Testis (tissue), 3 donors: Measurements from ENCODE around the gene MBP. TPM values are rescaled to one million over a fixed set of nuclear protein-coding genes. Genes with fewer than 3 reads are reported as not detected.
A peak's percentile ranks its signal among the peaks of the same experiment; 100 is the strongest.

ENCODE experiments used
- DNase-seq: peaks from one replicate; pipeline ENCODE4 v3.0.0-alpha.2; 2019
- H3K27ac ChIP-seq, 2 donors: fragments of 200-600 bp; sonication (generic); one replicate each; pipeline ENCODE4 v1.5.1; 2019
- H3K27me3 ChIP-seq: fragments of 200-600 bp; sonication (generic); one replicate; pipeline ENCODE4 v1.5.1; 2019
- H3K36me3 ChIP-seq: fragments of 200-600 bp; sonication (generic); one replicate; pipeline ENCODE4 v1.5.1; 2017; ENCODE audit warnings: low read depth; ENCODE audit errors: missing control alignments
- H3K4me1 ChIP-seq: fragments of 200-600 bp; sonication (generic); one replicate; pipeline ENCODE4 v1.5.1; 2019
- H3K4me3 ChIP-seq, 2 donors: fragments of 200-600 bp; sonication (generic); one replicate each; pipeline ENCODE4 v1.5.1; 2017 to 2019
- H3K9me3 ChIP-seq: fragments of 200-600 bp; sonication (generic); one replicate; pipeline ENCODE4 v1.5.1; 2017
- CTCF ChIP-seq, 3 experiments: fragments of 450-650 bp in 2 of 3; fragments of 200-600 bp in 1 of 3; sonication (generic) in 1 of 3; IDR thresholded peaks; one replicate each; pipeline ENCODE4 v1.5.1; 2016 to 2019; ENCODE audit warnings: antibody characterized with exemption in 3 of 3, mild to moderate bottlenecking in 2 of 3, moderate library complexity in 1 of 3
- POLR2A ChIP-seq: fragments of 450-650 bp; IDR thresholded peaks from one replicate; pipeline ENCODE4 v1.6.1; 2017; ENCODE audit warnings: antibody characterized with exemption, mild to moderate bottlenecking, moderate library complexity
- WGBS, 2 donors: methylation state at CpG; one replicate each; pipeline ENCODE4 v1.1.5; 2018; 5-methylcytosine and 5-hydroxymethylcytosine counted together
- intact Hi-C: fragments of 100-400 bp; cut with DNase I; formaldehyde crosslinking; loops from one replicate; pipeline ENCODE4 v1.15.1; 2023; ENCODE audit warnings: low total_unique reads
- polyA plus RNA-seq: library from polyadenylated mRNA; stranded (reverse); fragments of 350-450 nt; fragmentation: Illumina TruSeq; extraction: RNeasy Lipid Tissue Mini Kit (QIAGEN cat#74804); gene quantifications from one replicate; pipeline ENCODE4 v1.2.3, GENCODE V29; 2014; ENCODE audit warnings: low read depth, low replicate concordance; ENCODE audit not compliant: insufficient read depth
- total RNA-seq, 2 donors: library from RNA; depleted of rRNA; stranded (reverse); fragments of >200 nt; gene quantifications; one replicate each; pipeline ENCODE4 v1.2.3, GENCODE V29; 2016

The MBP gene
- total and polyA plus RNA-seq, 3 donors from 2014 or later: 15.4 to 20.3 (median 16.7) TPM

GRCh38 chr18:77099485-77100370 is 32.9 kb downstream of the MBP start:
- DNase-seq: no peak
- TF ChIP-seq CTCF (IDR thresholded peaks at IDR 0.05) (no peak), POLR2A (no peak)
- Histone ChIP-seq H3K9me3 (no peaks in the 10 kb centered on the region), H3K4me1 (peaks cover 12% of the 10 kb centered on the region), H3K27ac (no peak overlapping the region), H3K4me3 (no peak overlapping the region), H3K27me3 (no peaks in the 10 kb centered on the region), H3K36me3 (no peaks in the 10 kb centered on the region)
- intact Hi-C loops: loop anchor here (5.0 kb wide), 1 partner anchor 32 kb away; no protein-coding TSS in a partner anchor
- 80 to 82% methylated on average over 21 of the region's 21 CpGs for WGBS, 2 donors

- H3K4me1 ChIP-seq: peaks cover 12% of the 10 kb centered on the region
- H3K4me3 ChIP-seq: no peak overlapping the region
- DNase-seq: no peak
- H3K9me3 ChIP-seq: no peaks in the 10 kb centered on the region
- WGBS, 2 donors: 34 to 56% methylated on average over 17 of the region's 17 CpGs
- intact Hi-C loops: no loop called here
- no peak for TF ChIP-seq CTCF (IDR thresholded peaks at IDR 0.05)
- no peak for TF ChIP-seq POLR2A
- H3K27ac ChIP-seq: peak overlapping the region; percentile 3 to 39
- H3K27me3 ChIP-seq: no peaks in the 10 kb centered on the region
- no peaks in the 10 kb centered on the region for H3K36me3 ChIP-seq
These were observed 33.9 kb downstream of the MBP start for GRCh38 chr18:77098538-77099174.

- no peak overlapping the region for H3K4me3 ChIP-seq
- no peaks in the 10 kb centered on the region for H3K9me3 ChIP-seq
- no peak for DNase-seq
- WGBS, 2 donors: 52 to 59% methylated on average over 2 of the region's 2 CpGs
- H3K27me3 ChIP-seq: no peaks in the 10 kb centered on the region
- H3K4me1 ChIP-seq: peaks cover 10% of the 10 kb centered on the region
- peak overlapping the region in 1 of 2 donors; percentile 39 for H3K27ac ChIP-seq
- TF ChIP-seq CTCF (IDR thresholded peaks at IDR 0.05): no peak
- no peak for TF ChIP-seq POLR2A
- no peaks in the 10 kb centered on the region for H3K36me3 ChIP-seq
- intact Hi-C loops: no loop called here
These were observed 34.6 kb downstream of the MBP start for GRCh38 chr18:77098029-77098428.

GRCh38 chr18:77096936-77097886 is 35.4 kb downstream of the MBP start:
- Histone ChIP-seq H3K4me1 (peaks cover 7% of the 10 kb centered on the region), H3K4me3 (no peak overlapping the region), H3K27ac (no peak overlapping the region), H3K27me3 (no peaks in the 10 kb centered on the region), H3K36me3 (no peaks in the 10 kb centered on the region), H3K9me3 (no peaks in the 10 kb centered on the region)
- DNase-seq: no peak
- intact Hi-C loops: no loop called here
- WGBS, 2 donors: 74 to 86% methylated on average over 8 to 11 of the region's 11 CpGs
- TF ChIP-seq POLR2A (no peak), CTCF (IDR thresholded peaks at IDR 0.05) (no peak)
